ENCODE measurements around the gene S100A2.

S100A2 gene

DNA sequence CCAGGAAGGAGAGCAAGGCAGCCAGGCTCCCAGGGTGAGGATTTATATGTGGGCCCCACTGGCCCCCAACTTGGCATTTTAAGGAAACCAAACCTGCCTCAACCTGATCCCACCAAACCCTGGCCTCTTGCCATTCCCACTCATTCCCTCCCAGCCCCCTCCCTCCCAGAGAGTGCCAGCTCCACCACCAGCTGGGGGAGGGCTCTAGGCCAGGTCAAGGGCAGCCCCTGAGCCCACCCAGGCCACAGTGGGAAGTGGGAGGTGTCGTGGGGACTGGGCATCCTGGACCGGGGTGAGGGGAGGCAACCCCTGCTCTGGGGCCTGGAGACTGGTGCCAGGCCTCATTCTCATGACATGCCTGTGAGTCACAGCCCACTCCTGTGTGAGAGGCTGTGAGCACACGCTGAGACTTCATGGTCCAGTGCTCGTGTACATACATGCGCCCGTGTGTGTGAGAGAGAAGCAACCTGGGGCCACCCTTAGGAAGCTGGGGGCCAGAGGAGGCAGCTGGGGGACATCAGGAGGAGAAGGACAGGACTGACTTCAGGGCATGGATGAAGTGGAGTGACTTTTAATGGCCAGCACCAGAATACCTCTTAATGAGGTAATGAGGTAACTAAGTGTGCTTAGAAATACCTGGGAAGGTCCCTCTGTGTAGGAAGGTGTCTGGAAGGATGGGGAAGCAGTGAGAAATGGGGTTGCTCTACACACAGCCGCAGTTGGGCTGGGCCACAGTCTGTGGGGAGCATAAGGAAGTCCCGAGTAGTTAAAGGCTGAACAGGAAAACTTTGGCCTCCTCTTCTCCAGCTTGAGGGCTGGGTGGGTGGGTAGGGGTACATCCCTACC, at the start of gene S100A2:
TSS of gene S100A2 (minus strand) at position 316 of the 846 bp plus-strand sequence. CDS start 1,967 bp downstream, outside the sequence.
- no peak for DNase-seq (ENCODE audit: low read depth)

DNA sequence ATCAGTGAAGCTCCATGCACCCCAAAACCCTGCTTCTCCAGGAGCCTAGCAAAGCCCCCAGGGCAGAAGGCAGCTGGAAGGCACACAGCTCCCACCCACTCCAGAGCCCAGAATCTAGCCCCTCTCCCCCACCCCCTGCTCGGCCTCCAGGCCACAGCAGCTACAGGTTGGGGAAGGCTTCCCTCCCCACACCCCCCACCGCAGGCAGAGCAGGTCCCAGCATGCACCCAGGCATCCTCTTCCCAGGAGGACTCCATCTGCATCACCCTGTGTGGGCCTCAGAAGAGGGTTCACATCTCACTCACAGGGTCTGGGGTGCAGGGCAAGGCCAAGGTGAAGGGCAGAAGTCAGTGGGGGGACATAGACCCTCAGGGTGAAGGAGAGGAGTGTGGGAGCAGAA, 49.8 kb upstream of the S100A2 start:
- no peak for DNase-seq (ENCODE audit: low read depth)

DNA sequence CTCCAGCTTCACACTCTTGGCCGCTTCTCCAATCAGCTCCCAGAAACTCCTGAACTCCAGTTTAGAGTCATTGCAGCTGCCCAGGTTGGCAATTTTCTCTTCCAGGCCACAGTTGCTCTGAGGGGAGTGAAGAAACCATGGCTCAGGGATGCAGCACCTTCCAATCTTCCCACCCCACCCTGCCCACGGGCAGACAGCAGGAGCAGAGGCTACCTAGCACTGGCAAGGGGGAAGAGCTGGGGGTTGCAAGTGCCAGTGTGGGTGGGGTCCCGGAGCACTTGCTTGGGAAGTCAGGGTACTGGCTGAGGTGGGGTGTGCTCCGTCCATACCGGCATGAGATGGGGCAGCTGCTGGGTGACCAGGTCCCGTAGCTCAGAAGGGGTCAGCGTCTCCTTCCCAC, 49.3 kb upstream of the S100A2 start:
- DNase-seq (ENCODE audit: low read depth) = no peak

DNA sequence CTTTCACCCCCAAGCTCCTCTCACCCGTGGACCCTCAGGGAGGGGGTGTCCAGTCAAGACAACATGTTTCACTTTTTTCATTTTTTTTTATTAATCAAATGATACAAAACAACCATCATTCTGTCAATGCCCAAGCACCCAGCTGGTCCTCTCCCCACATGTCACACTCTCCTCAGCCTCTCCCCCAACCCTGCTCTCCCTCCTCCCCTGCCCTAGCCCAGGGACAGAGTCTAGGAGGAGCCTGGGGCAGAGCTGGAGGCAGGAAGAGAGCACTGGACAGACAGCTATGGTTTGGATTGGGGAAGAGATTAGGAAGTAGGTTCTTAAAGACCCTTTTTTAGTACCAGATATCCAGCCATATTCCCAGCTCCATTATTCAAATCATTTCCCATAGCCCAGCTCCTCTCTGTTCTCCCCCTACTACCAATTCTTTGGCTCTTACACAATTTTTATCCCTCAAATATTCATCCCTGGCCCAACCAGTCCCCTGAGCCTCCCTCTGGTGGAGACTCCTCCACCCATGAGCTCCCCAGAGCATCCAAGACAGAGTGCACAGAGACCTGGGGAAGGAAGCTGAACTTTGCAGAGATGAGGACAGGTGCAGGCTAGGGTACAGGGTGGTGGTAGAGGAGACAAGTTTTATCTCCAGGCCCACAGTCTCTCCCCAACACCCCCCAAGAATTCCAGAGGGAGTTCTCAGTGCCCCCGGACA, 48.7 kb upstream of the S100A2 start:
- DNase-seq (ENCODE audit: low read depth) = no peak

DNA sequence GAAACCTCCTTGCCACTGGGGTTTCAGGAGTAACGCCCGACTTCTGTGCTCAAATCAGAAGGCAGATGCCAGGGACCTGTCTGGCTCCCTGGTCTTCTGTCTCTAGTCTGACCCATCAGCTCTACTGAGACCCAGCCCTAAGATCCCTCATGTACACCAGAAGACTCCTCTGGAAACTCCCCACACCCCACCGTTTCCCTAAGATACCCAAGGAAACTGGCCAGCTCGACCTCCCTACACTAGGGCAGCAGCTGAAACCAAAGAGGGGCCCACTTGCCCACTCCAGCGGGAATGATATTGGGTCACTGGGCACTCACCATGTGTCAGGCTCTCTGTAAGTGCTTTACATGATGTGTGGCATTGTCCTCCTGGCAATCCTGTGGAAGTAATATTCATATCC, 47.8 kb upstream of the S100A2 start:
- no peak for DNase-seq (ENCODE audit: low read depth)

DNA sequence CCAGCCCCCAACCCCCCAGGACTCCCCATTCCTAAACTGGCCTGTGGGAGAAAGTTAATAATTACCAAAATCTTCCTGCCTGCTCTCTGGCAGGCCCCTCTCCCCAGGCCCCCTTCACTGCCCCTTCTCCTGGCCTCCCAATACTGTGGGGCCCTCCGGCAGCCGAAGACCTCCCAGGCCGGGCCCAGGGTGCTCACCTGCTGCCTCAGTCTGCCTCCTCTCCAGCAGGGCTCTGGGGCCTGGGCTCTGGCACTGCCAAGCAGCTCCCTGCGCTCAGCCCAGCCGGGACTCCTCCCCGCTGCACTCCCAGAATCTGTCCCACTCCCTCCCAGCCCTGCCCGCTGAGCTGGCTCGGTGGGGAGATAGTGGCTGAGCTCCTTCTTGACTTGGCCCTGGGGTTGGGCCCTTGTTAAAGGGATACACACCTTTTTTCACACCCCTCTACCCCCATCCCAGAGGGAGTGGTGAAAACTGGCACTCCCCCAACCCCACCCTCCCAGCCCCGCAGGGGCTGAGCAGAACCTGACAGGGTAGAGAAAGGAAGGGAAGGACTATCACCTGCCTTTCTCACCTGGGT, 47.2 kb upstream of the S100A2 start, which contains the start of gene S100A16:
TSS of gene S100A16 (minus strand) at position 383 of the 577 bp plus-strand sequence. CDS start 4,986 bp downstream, outside the sequence.
- DNase-seq (ENCODE audit: low read depth) = no peak

DNA sequence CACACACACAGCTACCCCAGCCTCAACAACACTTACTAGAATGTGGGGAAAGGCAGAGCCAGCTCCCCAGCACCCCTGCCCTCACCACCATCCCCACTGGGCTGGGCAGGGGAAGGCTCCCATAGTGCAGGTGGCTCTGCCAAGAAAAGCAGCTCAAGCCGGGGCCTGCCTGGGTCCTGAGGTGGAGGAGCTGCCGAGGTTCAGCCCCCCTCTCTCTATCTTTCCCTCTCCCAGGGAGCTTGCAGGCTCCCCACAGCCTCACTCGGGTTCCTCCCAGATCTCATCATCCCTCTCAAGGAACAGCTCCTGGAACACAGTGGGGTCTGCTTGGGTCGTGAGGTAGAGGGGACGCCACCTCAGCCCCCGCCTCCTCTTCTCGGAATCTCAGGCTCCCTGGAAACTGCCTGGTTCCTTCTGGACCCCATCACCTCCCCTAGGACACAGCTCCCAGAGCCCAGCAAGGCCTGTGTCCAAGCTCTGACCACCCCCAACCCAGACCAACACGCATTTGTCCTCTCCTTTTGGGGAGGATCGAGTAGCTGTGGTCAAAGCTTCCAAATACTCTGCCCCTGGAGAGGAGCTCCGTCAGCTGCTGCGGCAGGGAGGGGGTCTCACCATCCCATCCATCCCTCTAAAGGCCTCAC, 46.6 kb upstream of the S100A2 start:
- DNase-seq (ENCODE audit: low read depth) = no peak

DNA sequence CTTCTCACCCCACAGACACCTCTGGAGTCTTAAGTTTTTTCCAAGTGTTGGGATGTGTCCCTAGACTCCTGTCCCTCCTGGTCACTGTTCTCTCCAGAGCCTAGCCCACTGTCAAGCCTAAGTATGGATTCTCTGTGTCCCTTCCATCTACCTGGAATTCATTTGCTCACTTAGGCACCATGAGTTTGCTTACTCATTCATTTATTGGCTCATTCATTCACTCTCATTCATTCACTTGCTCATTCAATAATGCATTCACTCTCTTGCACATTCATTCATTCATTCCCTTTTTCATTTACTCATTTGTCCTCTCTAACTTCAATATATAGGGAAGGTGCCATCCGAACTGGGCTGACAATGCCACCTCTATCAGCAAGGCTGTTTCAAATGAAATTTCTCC, 45.7 kb upstream of the S100A2 start:
- DNase-seq (ENCODE audit: low read depth) = no peak

DNA sequence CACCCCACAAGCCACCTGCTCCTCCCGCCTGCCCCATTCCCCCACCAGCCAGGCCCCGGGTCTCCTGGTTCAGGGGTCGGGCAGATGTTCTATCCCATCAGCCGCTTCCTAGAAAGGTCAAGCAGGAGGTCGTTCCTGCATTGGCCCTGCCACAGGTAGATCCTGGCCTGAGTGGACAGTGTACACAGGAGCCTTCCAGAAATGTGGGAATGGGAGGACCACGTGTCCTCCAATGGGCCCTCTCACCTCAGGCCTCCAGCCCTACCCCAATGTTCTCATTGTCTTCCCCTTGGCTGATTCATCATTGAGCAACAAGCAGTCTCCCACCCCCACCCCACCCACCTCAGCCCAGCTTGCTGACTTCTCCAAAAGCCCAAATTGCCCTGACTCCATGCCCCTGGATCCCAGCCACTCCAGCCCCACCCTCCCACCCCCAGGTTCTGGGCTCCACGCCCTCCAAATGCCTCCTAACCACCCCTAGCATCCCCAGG, 45.2 kb upstream of the S100A2 start:
- DNase-seq (ENCODE audit: low read depth) = no peak

DNA sequence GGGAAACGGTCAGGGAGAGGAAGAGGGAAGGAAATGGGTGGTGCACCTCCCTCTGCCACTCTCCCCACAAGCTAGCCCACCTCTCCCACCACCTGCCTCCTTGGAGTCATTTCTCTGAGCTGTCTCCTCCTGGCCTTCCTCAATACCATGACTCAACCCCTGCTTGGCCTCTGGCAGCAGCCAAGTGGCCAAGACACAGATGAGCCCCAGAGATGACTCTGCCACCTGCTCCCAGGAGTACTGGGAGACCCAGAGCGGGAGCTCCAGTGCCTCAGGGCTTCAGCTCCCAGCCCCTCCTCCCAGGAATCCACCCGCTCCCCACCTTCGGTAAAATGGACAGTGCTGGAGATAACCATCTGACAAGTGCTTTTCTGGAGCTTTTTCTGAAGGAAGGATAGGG, 44.7 kb upstream of the S100A2 start:
- DNase-seq (ENCODE audit: low read depth) = no peak

DNA sequence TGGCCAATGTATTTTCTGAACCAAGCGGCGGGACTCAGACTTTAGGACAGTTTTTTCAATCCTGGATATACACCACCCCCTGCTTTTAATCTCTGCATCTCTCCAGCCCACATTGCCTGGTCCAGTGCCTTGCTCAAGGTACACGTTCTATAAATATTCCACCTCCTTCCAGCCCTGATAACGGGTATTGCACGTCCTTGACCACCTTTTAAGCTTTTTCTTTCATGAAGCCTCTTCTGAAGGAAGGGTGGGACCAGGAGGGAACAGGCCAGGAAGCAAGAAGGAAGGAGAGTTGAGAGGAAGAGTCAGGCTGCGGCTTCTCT, 43.9 kb upstream of the S100A2 start:
- DNase-seq (ENCODE audit: low read depth) = no peak

DNA sequence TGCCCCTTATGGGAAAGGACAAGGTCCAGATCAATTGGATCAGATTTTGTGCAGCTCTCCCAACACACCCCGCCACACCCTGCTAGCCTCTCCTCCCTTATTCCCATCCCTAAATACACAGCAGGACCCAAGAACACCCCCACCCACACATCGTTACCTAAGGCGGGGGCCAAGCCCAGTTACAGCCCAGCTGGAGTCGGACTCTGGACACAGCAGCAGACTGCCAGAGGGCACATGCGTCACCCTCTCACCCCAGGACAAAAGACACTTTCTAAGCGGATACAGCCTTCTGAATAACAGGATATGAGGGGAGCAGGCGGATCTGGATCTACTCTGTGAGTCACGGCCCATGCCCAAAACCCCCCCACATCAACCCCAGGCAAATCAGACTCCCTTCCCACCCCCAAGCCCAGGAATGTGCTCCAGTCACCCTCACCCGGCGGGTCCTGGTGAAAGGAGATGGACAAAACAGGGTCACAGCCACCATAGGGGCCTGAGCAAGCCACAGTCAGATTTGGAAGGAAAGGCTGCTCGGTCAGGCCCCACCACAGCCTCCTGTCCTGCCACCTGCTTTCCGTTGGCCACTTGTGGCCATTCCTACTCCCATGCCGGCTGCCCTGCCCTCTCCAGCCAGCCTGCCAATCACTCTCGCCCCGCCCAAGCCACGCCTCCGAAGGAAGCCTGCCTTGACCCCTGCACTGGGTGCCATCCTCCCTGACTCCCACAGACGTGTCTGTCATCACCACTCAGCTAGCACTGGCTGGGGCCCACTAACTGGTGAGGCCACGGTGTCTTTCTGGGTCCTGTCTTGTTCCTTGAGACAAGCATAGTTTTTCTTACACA, 43.3 kb upstream of the S100A2 start:
- no peak for DNase-seq (ENCODE audit: low read depth)

DNA sequence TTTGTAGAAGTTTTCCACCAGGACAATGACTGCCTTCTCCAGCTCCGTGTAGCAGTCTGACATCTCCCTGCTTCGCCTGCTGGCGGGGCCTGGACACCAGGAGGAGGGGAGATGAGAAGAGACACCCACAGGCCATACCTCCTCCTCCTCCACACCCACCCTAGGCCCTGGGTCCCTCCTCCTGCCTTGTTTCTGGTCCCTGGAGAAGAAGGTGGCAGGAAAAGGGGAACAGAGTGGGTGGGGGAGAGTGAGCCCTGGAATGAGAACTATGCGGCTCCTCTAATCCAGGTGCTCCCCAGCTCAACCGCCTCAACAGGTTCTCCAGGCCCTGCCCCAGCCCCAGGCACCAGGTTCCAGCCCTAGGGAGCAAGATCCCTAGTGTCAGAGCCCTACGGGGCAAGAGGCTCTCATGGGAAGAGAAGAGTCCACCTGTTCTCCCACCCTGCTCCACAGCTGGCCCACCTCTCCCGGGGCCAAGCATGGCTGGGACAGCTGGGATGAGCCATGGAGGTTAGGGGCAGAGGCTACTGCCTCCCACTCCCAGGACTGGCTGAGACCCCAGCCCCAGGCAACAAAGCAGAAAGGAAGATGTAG, 42.5 kb upstream of the S100A2 start:
- DNase-seq (ENCODE audit: low read depth) = no peak

DNA sequence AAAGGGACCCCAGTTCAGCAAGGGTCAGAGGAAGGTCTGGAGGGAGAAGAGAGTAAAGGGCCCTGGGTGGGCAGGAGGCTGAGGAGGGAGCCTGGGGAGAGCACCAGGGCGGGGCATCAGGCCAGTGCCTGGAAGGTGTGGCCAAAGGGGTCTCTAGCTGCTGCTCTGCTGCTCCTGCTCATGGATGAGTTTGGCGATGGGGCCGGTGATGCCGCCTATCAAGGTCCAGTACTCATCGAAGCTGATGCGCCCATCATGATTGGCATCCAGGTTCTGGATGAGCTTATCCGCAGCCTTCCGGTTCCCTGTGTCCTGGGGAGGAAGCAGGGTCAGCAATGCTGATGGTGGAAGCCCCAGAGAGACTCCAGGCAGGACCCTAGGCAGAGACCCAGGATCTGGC, 41.7 kb upstream of the S100A2 start:
- no peak for DNase-seq (ENCODE audit: low read depth)

DNA sequence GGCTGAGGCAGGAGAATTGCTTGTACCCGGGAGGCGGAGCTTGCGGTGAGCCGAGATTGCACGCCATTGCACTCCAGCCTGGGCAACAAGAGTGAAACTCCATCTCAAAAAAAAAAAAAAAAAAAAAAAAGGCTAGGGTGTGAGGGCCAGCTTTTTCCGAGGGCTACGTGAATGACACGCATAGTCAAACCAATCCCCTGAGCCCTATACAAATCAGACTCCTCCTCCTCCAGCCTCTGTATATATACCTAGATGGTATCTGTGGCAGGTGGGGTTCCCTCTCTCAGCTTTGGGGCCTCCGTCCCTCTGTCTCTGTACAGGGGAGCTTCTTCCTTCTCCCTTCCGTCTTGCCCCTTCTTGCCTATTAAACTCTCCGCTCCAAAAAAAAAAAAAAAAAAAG, 40.5 kb upstream of the S100A2 start:
- DNase-seq (ENCODE audit: low read depth) = no peak

DNA sequence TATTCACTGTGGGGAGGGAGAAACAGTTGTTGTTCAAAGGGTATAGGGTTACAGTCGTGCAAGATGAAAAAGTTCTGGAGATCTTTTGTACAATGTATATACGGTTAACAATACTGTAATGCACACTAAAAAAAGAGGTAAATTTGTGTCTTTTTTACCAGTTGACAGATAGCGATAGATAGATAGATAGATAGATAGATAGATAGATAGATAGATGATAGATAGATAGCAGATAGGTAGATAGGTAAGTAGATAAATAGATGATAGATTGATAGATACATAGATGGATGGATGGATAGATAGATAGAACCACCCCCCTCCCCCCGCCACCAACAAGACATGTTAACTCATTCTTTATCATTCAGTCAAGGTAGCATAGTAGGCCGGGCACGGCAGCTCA, 37.1 kb upstream of the S100A2 start:
- DNase-seq (ENCODE audit: low read depth) = no peak

DNA sequence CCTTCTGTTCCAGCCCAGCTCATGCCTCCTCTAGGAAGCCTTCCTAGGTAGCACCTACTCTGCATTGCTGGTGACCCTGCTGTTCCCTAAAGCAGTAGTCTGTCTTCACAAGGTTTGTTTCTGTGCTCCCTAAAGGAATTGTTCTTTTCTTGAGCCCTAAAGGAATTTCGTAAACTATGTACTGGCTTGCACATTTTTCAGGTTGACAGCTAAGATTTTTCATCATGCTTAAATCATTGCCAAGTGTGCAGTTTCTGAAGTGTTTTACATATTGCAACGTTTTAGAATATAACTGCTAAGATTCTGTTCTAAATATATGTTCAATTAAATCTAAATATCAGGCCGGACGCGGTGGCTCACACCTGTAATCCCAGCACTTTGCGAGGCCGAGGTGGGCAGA, 34.2 kb upstream of the S100A2 start:
- no peak for DNase-seq (ENCODE audit: low read depth)

DNA sequence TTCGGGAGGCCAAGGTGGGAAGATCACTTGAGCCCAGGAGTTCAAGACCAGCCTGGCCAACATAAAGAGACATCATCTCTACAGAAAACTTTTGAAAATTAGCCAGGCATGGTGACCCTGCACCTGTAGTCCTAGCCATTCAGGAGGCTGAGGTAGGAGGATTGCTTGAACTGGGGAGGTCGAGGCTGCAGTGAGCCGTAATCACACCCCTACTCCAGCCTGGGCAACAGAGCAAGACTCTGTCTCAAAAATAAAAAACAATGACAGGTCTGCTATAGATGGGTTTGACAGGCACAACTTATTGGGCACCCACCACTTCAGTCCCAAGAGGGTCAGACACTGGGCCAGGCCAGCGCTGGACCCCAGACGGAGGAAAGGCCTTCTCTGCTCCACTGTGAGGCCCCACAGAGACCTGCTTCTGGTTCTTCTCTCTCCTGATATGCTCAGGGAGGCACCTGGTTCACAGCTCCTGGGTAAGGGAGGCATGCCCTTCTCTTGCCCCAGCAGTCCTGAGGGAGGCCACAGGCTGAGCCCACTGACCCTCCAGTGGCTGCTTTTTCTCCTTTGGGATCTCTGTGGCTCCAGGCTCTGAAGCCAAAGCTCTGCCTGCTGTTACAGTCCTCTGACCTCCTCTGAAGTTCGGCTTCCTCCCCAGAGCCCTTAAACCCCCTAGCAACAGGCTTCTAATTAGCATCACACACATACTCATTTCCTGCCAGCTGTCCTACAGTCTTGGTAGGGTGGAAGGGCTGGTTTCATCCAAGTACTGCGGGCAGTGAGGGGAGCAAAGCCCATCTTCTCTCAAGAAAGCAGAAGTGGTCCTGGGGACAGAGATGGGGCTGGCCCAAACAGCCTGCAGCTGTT, 32.9 kb upstream of the S100A2 start:
- DNase-seq (ENCODE audit: low read depth) = no peak

DNA sequence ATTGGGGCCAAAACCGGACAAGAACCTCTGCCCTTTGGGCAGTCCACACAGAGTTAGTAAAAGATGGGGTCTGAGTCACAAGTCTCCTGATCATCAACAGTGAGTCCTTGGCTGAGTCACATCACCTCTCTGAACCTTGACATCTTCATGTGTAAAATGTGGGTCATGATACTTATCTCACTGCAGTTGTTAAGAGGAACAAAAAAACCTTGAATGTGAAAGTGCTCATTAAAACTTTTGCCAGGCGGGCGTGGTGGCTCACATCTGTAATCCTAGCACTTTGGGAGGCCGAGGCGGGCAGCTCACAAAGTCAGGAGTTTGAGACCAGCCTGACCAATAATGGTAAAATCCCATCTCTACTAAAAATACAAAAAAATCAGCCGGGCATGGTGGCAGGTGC, 31.6 kb upstream of the S100A2 start:
- no peak for DNase-seq (ENCODE audit: low read depth)

DNA sequence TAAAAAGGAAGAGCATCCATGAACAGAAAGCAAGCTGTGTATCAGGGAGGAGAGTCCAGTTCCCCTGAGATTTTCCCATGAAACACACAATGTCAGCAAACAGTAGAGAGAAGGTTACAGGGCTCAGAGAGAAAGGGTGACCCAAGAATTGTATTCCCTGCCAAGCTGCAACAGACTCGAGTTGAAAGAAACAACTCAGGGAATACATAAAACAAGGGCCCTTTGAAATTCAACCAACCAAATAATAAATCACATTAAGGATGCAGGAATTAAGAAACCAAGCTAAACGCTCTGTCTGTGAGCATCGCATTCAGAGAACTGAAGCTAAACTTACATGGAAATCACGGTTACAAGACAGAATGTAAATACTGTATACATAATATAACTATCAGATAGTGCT, 27.1 kb upstream of the S100A2 start:
- no peak for DNase-seq (ENCODE audit: low read depth)

Measured in stimulated activated CD8-positive, alpha-beta memory T cell treated with anti-CD3 and anti-CD28 coated beads, Interleukin-12 subunit alpha, Interleukin-12 subunit beta, amount 100 ng/mL, for 1 hour (primary cell).